Activated CD4-positive, alpha-beta T cell treated with anti-CD3 and anti-CD28 coated beads, Interleukin-2, amount 50 U/mL, for 24 hours (primary cell): Measurements from ENCODE around the gene C22orf23.

Source experiments
- DNase-seq, 2 donors: peaks; one replicate each; pipeline ENCODE4 v3.0.0-alpha.2; 2020; ENCODE audit warnings: low read depth in 1 of 2, low spot score in 1 of 2

Gene C22orf23

GRCh38 chr22:37926771-37927636 is 26.4 kb downstream of the C22orf23 start:
- DNase-seq: no peak

GRCh38 chr22:37926358-37926757 is 27.0 kb downstream of the C22orf23 start:
- DNase-seq: no peak

- DNase-seq: no peak
Measured at GRCh38 chr22:37925767-37926166, 27.6 kb downstream of the C22orf23 start.

GRCh38 chr22:37925330-37925729 is 28.1 kb downstream of the C22orf23 start:
- DNase-seq: no peak

DNA sequence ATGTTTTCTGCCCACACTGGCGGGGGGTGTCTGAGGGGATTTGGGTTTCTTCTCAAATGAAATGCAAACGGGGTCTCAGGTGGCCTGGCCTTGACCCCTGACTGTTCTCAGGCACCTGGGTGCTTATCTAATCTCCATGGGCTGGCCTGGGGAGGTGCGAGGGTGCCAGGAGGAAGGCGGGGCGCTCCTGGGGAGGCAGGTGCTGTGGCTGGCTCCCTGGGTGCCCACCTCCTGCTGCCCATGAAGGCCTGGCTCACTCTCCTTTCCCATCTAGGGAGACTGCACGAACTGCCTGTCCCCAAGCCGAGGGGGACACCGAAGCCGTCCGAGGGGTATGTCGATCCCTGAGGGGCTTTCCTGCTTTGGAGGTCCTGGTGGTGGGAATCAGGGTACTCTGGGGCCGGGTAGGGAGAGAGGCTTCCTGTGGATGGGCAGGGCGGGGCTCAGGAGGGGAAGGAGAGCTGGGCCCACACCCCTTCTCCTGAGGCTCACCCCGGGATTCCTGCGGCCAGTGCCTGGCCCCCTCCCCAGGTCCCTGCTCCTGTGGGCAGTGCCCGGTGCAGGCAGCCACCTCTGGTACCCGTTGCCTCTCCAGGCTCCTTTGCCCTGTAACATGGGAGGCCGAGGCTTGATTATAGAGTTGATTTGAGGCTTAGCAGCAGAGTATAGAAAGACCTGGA is 28.9 kb downstream of the C22orf23 start:
- no peak for DNase-seq

DNA sequence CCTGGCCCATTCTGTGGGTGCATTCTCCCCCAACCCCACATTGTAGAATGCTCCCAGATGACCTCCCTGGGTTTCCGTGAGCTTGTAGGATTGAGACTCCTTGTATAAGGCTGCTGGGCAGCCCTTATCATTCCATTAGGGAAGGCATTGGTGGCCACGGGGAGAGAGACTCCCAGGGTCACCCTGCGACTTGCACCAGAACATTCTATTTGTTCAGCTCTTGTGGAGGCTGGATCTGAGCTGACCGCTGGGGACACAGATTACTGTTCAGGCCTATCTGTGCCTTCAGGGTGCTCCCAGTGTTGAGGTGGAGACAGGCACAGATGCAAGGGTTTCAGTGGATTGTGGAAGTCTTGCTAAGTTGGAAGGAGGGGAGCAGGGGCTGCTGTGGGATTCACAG is 29.5 kb downstream of the C22orf23 start:
- no peak for DNase-seq

DNA sequence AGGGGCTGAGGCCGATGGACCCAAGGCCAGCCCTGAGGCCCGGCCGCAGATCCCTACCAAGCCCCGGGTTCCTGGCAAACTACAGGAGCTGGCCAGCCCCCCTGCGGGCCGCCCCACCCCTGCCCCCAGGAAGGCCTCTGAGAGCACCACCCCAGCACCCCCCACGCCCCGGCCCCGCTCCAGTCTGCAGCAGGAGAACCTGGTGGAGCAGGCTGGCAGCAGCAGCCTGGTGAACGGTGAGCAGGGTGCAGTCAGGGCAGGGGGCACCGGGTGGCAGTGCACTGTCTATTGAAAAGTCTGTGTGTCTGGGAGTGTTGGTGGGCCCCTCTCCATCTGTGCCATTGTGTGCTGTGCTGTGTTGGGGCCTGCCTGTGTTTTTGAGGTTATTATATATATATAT is 31.2 kb downstream of the C22orf23 start:
- DNase-seq: no peak

DNA sequence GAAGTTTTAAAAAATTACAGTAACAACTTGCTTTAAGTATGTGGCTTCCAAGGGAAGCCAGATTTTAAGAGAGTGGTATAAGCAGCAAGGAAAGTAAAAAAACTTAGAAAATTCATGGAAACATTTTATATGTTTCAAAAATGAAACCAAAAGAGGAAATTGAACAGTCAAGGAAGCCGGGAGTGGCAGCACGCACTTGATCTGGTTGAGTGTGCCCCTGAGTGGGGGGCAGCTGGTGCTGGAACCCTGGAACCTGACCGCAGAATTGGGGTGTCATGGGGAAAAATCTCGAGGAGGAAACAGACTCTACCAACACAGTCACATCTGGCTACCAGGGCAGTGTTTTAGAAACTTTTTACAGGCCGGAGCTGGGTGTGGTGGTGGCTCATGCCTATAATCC is 33.3 kb downstream of the C22orf23 start:
- DNase-seq: no peak

DNA sequence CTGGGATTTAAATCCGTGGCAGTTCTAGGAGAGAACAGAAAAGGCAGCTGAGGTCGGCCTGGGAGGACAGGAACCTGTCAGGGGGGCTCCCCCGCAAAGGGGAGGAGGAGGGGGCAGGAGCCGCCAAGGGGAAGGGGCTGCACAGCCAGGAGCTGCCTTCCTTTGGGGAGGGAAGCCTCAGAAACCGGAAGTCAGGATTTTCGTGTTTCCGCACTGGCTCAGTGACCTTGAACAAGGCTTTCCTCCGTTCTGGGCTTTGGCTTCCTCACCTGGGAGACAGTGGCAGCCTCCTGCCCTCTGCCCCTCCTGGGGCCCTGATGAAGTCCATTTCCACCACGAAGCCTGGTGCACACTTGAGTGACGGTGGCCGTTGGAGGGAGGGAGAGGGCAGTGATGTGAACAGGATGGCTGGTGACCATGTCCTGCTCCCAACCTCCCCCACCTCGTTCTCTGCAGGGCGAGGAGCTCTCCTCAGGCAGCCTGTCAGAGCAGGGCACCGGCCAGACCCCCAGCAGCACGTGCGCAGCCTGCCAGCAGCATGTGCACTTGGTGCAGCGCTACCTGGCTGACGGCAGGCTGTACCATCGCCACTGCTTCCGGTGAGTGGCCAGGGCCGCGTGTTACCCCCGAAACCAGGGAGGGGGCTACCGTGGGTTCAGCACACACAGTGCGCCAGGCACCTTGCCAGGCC is 34.7 kb downstream of the C22orf23 start:
- DNase-seq: no peak

DNA sequence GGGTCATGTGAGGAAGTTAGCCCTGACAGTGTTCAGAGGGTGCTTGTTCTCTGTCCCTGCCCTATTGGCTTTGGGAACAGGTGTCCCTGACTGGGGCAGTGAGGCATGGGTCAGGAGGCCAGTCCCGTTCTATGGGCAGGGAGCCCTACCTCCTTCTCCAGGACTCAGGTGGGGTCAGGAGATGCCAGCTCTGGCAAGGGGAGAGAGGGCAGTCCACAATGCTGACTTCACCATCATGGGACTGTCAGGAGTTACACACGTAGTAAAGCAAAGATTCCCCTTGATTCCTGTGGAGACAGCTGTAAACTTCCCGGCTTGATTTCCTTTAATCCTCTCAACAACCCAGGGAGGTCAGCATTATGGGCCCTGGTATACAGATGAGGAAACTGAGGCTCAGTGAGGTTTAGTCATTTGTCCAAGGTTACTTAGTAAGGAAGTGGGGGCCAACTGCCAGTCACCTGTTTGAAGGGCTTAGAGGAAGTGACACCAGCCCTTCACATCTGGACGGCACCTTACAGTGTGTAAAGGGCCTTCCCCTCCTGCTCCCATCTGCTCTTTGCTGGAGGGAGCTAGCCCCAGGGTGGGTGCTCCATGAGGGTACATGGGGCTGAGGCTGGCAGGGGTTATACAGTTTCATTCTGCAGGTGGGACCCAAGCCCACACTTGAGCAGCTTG is 35.4 kb downstream of the C22orf23 start:
- DNase-seq: no peak

GRCh38 chr22:37916311-37916710 is 37.1 kb downstream of the C22orf23 start:
- no peak for DNase-seq

GRCh38 chr22:37913233-37913721 is 40.1 kb downstream of the C22orf23 start:
- DNase-seq: no peak

DNA sequence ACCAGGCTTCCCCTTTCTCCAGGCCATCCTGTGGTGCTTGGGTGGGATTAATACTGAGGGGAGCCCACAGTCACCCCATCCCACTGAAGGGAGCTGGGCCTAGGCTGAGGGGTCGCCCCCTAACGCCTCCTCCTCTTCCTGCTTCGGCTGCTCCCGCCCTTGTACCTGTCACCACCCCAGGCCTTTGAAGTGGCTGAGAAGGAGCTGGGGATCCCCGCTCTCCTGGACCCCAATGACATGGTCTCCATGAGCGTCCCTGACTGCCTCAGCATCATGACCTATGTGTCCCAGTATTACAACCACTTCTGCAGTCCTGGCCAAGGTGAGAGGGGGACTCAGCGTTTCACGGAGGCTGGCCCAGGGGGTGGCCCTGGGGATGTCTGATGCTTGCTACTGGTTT is 41.2 kb downstream of the C22orf23 start:
- DNase-seq: no peak

GRCh38 chr22:37911697-37912096 is 41.7 kb downstream of the C22orf23 start:
- no peak for DNase-seq

GRCh38 chr22:37910890-37911672 is 42.3 kb downstream of the C22orf23 start:
- DNase-seq: no peak

GRCh38 chr22:37909766-37910165 is 43.6 kb downstream of the C22orf23 start:
- DNase-seq: no peak

GRCh38 chr22:37907036-37907954 is 46.1 kb downstream of the C22orf23 start:
- DNase-seq: no peak

DNA sequence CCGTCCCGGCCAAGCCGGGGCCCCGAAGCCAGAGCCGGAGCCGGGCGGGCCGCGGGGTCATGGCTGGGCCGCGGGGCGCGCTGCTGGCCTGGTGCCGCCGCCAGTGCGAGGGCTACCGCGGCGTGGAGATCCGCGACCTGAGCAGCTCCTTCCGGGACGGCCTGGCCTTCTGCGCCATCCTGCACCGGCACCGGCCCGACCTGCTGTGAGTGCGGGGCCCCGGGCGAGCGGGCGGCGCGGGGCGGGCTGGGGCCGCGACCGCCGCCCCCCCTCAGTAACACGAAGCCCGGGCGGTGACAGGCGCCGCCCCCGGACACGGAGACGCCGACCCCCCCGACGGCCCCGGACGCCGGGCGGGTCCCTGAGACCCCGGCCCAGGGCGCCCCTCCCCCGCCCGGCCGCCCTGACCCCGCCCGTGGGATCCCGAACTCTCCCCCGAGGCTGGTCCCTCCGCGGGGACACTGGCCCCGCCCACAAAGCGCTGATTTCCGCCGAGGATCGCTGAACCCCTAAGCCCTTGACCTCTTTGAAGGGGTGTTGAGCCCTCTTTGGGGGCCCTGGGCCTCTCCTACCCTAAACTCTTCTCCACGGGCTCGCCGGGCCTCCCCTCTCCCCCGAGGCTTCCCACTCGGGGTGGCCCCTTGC is 46.9 kb downstream of the C22orf23 start:
- DNase-seq: no peak
